Testis (tissue), 3 donors: ENCODE results near the gene VEGFA. TPM values are rescaled to one million over a fixed set of nuclear protein-coding genes. Genes with fewer than 3 reads are reported as not detected.

ENCODE experiments used
- DNase-seq: peaks from one replicate; pipeline ENCODE4 v3.0.0-alpha.2; 2019
- H3K27ac ChIP-seq, 2 donors: fragments of 200-600 bp; sonication (generic); one replicate each; pipeline ENCODE4 v1.5.1; 2019
- H3K27me3 ChIP-seq: fragments of 200-600 bp; sonication (generic); one replicate; pipeline ENCODE4 v1.5.1; 2019
- H3K36me3 ChIP-seq: fragments of 200-600 bp; sonication (generic); one replicate; pipeline ENCODE4 v1.5.1; 2017; ENCODE audit warnings: low read depth; ENCODE audit errors: missing control alignments
- H3K4me1 ChIP-seq: fragments of 200-600 bp; sonication (generic); one replicate; pipeline ENCODE4 v1.5.1; 2019
- H3K4me3 ChIP-seq, 2 donors: fragments of 200-600 bp; sonication (generic); one replicate each; pipeline ENCODE4 v1.5.1; 2017 to 2019
- H3K9me3 ChIP-seq: fragments of 200-600 bp; sonication (generic); one replicate; pipeline ENCODE4 v1.5.1; 2017
- CTCF ChIP-seq, 3 experiments: fragments of 450-650 bp in 2 of 3; fragments of 200-600 bp in 1 of 3; sonication (generic) in 1 of 3; IDR thresholded peaks; one replicate each; pipeline ENCODE4 v1.5.1; 2016 to 2019; ENCODE audit warnings: antibody characterized with exemption in 3 of 3, mild to moderate bottlenecking in 2 of 3, moderate library complexity in 1 of 3
- POLR2A ChIP-seq: fragments of 450-650 bp; IDR thresholded peaks from one replicate; pipeline ENCODE4 v1.6.1; 2017; ENCODE audit warnings: antibody characterized with exemption, mild to moderate bottlenecking, moderate library complexity
- WGBS, 2 donors: methylation state at CpG; one replicate each; pipeline ENCODE4 v1.1.5; 2018; 5-methylcytosine and 5-hydroxymethylcytosine counted together
- intact Hi-C: fragments of 100-400 bp; cut with DNase I; formaldehyde crosslinking; loops from one replicate; pipeline ENCODE4 v1.15.1; 2023; ENCODE audit warnings: low total_unique reads
- polyA plus RNA-seq: library from polyadenylated mRNA; stranded (reverse); fragments of 350-450 nt; fragmentation: Illumina TruSeq; extraction: RNeasy Lipid Tissue Mini Kit (QIAGEN cat#74804); gene quantifications from one replicate; pipeline ENCODE4 v1.2.3, GENCODE V29; 2014; ENCODE audit warnings: low read depth, low replicate concordance; ENCODE audit not compliant: insufficient read depth
- total RNA-seq, 2 donors: library from RNA; depleted of rRNA; stranded (reverse); fragments of >200 nt; gene quantifications; one replicate each; pipeline ENCODE4 v1.2.3, GENCODE V29; 2016

Gene VEGFA
- total and polyA plus RNA-seq, 3 donors from 2014 or later = 6.1 to 15.2 (median 14.9) TPM

GRCh38 chr6:43796168-43796567 lies 26.2 kb downstream of the VEGFA start:
- WGBS, 2 donors = 75 to 84% methylated on average over 4 to 5 of the region's 5 CpGs
- Histone ChIP-seq H3K4me1 (no peaks in the 10 kb centered on the region), H3K4me3 (no peak overlapping the region), H3K27ac (no peak overlapping the region), H3K27me3 (no peaks in the 10 kb centered on the region), H3K9me3 (no peaks in the 10 kb centered on the region), H3K36me3 (no peaks in the 10 kb centered on the region)
- TF ChIP-seq CTCF (IDR thresholded peaks at IDR 0.05) (no peak), POLR2A (no peak)
- intact Hi-C loops = no loop called here
- no peak for DNase-seq

GRCh38 chr6:43796903-43797890 lies 27.2 kb downstream of the VEGFA start:
- no peak overlapping the region for H3K27ac ChIP-seq
- WGBS, 2 donors = 86 to 89% methylated on average over 11 of the region's 11 CpGs
- no peaks in the 10 kb centered on the region for H3K4me1 ChIP-seq
- DNase-seq = no peak
- no peak for TF ChIP-seq POLR2A
- no peak for TF ChIP-seq CTCF (IDR thresholded peaks at IDR 0.05)
- no peaks in the 10 kb centered on the region for H3K9me3 ChIP-seq
- H3K36me3 ChIP-seq = no peaks in the 10 kb centered on the region
- H3K27me3 ChIP-seq = no peaks in the 10 kb centered on the region
- no peak overlapping the region for H3K4me3 ChIP-seq
- intact Hi-C loops = no loop called here

- no peaks in the 10 kb centered on the region for H3K4me1 ChIP-seq
- no peaks in the 10 kb centered on the region for H3K27me3 ChIP-seq
- TF ChIP-seq CTCF (IDR thresholded peaks at IDR 0.05) (no peak), POLR2A (no peak)
- H3K27ac ChIP-seq = no peak overlapping the region
- H3K9me3 ChIP-seq = no peaks in the 10 kb centered on the region
- H3K36me3 ChIP-seq = no peaks in the 10 kb centered on the region
- intact Hi-C loops = no loop called here
- H3K4me3 ChIP-seq = no peak overlapping the region
- DNase-seq = no peak
- 87 to 92% methylated on average over 7 to 11 of the region's 11 CpGs for WGBS, 2 donors
These were observed 27.9 kb downstream of the VEGFA start for GRCh38 chr6:43797919-43798318.

GRCh38 chr6:43798688-43799444 lies 28.9 kb downstream of the VEGFA start:
- DNase-seq = peak; percentile 20

More at GRCh38 chr6:43798688-43799444, 28.9 kb downstream of the VEGFA start:
- no peaks in the 10 kb centered on the region for H3K4me1 ChIP-seq
- 84 to 86% methylated on average over 9 to 10 of the region's 10 CpGs for WGBS, 2 donors
- no peak overlapping the region for H3K27ac ChIP-seq
- H3K9me3 ChIP-seq = no peaks in the 10 kb centered on the region
- no peaks in the 10 kb centered on the region for H3K27me3 ChIP-seq
- H3K4me3 ChIP-seq = no peak overlapping the region
- TF ChIP-seq POLR2A (no peak), CTCF (IDR thresholded peaks at IDR 0.05) (no peak)
- intact Hi-C loops = no loop called here
- no peaks in the 10 kb centered on the region for H3K36me3 ChIP-seq
